Measurements from ENCODE around the gene HTT. TPM values are rescaled to one million over a fixed set of nuclear protein-coding genes. Genes with fewer than 3 reads are reported as not detected.
A peak's percentile ranks its signal among the peaks of the same experiment; 100 is the strongest.

HTT gene
- polyA plus RNA-seq, 1 donor from 2014 or later = 11.5 TPM

DNA sequence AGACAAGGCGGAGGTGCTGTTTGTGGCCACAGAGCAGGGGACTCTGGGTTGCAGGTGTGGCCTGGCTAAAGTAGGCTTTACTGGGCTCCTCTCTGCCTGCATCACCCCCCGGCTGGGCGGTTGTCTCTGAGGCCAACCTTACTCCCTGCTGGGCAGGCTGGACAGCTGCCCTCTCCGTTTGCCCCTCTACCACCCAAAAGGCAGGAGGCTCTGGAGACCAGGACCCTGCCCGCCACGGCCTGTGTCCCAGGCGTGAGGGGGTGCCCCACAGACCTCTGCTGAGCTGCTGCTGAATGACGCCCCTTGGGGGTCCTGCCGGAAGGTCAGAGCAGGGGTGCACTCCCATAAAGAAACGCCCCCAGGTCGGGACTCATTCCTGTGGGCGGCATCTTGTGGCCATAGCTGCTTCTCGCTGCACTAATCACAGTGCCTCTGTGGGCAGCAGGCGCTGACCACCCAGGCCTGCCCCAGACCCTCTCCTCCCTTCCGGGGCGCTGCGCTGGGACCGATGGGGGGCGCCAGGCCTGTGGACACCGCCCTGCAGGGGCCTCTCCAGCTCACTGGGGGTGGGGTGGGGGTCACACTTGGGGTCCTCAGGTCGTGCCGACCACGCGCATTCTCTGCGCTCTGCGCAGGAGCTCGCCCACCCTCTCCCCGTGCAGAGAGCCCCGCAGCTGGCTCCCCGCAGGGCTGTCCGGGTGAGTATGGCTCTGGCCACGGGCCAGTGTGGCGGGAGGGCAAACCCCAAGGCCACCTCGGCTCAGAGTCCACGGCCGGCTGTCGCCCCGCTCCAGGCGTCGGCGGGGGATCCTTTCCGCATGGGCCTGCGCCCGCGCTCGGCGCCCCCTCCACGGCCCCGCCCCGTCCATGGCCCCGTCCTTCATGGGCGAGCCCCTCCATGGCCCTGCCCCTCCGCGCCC, 1.1 kb upstream of the HTT start:
- H3K4me2 ChIP-seq (ENCODE audit: low read length) = no peak overlapping the region
- no peaks in the 10 kb centered on the region for H4K20me1 ChIP-seq (ENCODE audit: insufficient read depth)
- H3K27me3 ChIP-seq (ENCODE audit: insufficient read depth, low read depth, low read length) = no peaks in the 10 kb centered on the region
- no peaks in the 10 kb centered on the region for H3K9me3 ChIP-seq (ENCODE audit: low read length)
- TF ChIP-seq, protein P1, sequence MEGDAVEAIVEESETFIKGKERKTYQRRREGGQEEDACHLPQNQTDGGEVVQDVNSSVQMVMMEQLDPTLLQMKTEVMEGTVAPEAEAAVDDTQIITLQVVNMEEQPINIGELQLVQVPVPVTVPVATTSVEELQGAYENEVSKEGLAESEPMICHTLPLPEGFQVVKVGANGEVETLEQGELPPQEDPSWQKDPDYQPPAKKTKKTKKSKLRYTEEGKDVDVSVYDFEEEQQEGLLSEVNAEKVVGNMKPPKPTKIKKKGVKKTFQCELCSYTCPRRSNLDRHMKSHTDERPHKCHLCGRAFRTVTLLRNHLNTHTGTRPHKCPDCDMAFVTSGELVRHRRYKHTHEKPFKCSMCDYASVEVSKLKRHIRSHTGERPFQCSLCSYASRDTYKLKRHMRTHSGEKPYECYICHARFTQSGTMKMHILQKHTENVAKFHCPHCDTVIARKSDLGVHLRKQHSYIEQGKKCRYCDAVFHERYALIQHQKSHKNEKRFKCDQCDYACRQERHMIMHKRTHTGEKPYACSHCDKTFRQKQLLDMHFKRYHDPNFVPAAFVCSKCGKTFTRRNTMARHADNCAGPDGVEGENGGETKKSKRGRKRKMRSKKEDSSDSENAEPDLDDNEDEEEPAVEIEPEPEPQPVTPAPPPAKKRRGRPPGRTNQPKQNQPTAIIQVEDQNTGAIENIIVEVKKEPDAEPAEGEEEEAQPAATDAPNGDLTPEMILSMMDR (IDR thresholded peaks at IDR 0.05; ENCODE audit: poor library complexity, severe bottlenecking) = peak; percentile 22
- TF ChIP-seq RAD21 (conservative IDR thresholded peaks at IDR 0.05) (no peak), MXI1 (conservative IDR thresholded peaks at IDR 0.05; ENCODE audit: poor library complexity, severe bottlenecking) (no peak), POLR2AphosphoS5 (IDR thresholded peaks at IDR 0.05) (peak; percentile 33), EZH2 (IDR thresholded peaks at IDR 0.05; ENCODE audit: borderline replicate concordance, insufficient read depth, low read length, poor library complexity, severe bottlenecking) (no peak)
- TF ChIP-seq, protein P2, sequence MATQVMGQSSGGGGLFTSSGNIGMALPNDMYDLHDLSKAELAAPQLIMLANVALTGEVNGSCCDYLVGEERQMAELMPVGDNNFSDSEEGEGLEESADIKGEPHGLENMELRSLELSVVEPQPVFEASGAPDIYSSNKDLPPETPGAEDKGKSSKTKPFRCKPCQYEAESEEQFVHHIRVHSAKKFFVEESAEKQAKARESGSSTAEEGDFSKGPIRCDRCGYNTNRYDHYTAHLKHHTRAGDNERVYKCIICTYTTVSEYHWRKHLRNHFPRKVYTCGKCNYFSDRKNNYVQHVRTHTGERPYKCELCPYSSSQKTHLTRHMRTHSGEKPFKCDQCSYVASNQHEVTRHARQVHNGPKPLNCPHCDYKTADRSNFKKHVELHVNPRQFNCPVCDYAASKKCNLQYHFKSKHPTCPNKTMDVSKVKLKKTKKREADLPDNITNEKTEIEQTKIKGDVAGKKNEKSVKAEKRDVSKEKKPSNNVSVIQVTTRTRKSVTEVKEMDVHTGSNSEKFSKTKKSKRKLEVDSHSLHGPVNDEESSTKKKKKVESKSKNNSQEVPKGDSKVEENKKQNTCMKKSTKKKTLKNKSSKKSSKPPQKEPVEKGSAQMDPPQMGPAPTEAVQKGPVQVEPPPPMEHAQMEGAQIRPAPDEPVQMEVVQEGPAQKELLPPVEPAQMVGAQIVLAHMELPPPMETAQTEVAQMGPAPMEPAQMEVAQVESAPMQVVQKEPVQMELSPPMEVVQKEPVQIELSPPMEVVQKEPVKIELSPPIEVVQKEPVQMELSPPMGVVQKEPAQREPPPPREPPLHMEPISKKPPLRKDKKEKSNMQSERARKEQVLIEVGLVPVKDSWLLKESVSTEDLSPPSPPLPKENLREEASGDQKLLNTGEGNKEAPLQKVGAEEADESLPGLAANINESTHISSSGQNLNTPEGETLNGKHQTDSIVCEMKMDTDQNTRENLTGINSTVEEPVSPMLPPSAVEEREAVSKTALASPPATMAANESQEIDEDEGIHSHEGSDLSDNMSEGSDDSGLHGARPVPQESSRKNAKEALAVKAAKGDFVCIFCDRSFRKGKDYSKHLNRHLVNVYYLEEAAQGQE (IDR thresholded peaks at IDR 0.05; ENCODE audit: borderline replicate concordance) = no peak
- no peaks in the 10 kb centered on the region for H3K9me2 ChIP-seq (ENCODE audit: insufficient read depth, low read length)
- no peaks in the 10 kb centered on the region for H3K36me3 ChIP-seq (ENCODE audit: insufficient read depth, low read length)
- H3F3A ChIP-seq (ENCODE audit: insufficient read depth, low read length, poor library complexity, severe bottlenecking) = peaks cover 4% of the 10 kb centered on the region
- H2AFZ ChIP-seq (ENCODE audit: low read depth, low read length) = peak overlapping the region; percentile 56
- H3K4me3 ChIP-seq (ENCODE audit: low read length) = peak overlapping the region; percentile 89
- peak overlapping the region; percentile 67 for H3K9ac ChIP-seq (ENCODE audit: low read length)
- H3K79me2 ChIP-seq (replicated peaks; ENCODE audit: insufficient read depth, low read length) = peaks cover 29% of the 10 kb centered on the region
- H3K27ac ChIP-seq (ENCODE audit: low read length) = peak overlapping the region; percentile 47

DNA sequence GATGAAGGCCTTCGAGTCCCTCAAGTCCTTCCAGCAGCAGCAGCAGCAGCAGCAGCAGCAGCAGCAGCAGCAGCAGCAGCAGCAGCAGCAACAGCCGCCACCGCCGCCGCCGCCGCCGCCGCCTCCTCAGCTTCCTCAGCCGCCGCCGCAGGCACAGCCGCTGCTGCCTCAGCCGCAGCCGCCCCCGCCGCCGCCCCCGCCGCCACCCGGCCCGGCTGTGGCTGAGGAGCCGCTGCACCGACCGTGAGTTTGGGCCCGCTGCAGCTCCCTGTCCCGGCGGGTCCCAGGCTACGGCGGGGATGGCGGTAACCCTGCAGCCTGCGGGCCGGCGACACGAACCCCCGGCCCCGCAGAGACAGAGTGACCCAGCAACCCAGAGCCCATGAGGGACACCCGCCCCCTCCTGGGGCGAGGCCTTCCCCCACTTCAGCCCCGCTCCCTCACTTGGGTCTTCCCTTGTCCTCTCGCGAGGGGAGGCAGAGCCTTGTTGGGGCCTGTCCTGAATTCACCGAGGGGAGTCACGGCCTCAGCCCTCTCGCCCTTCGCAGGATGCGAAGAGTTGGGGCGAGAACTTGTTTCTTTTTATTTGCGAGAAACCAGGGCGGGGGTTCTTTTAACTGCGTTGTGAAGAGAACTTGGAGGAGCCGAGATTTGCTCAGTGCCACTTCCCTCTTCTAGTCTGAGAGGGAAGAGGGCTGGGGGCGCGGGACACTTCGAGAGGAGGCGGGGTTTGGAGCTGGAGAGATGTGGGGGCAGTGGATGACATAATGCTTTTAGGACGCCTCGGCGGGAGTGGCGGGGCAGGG, 568 bp downstream of the HTT start:
- H2AFZ ChIP-seq (ENCODE audit: low read depth, low read length) = peak overlapping the region; percentile 69
- H3K4me3 ChIP-seq (ENCODE audit: low read length) = peak overlapping the region; percentile 89
- H3K9me3 ChIP-seq (ENCODE audit: low read length) = no peaks in the 10 kb centered on the region
- H3K79me2 ChIP-seq (replicated peaks; ENCODE audit: insufficient read depth, low read length) = peaks cover 42% of the 10 kb centered on the region
- peaks cover 4% of the 10 kb centered on the region for H3F3A ChIP-seq (ENCODE audit: insufficient read depth, low read length, poor library complexity, severe bottlenecking)
- H3K9me2 ChIP-seq (ENCODE audit: insufficient read depth, low read length) = no peaks in the 10 kb centered on the region
- H3K9ac ChIP-seq (ENCODE audit: low read length) = peak overlapping the region; percentile 86
- peak overlapping the region; percentile 90 for H3K27ac ChIP-seq (ENCODE audit: low read length)
- no peaks in the 10 kb centered on the region for H3K27me3 ChIP-seq (ENCODE audit: insufficient read depth, low read depth, low read length)
- no peak for TF ChIP-seq SMC3 (conservative IDR thresholded peaks at IDR 0.05; ENCODE audit: poor library complexity)
- peak; percentile 67 for TF ChIP-seq POLR2AphosphoS5 (IDR thresholded peaks at IDR 0.05)
- TF ChIP-seq RAD21 (conservative IDR thresholded peaks at IDR 0.05) = no peak
- H4K20me1 ChIP-seq (ENCODE audit: insufficient read depth) = no peaks in the 10 kb centered on the region
- H3K36me3 ChIP-seq (ENCODE audit: insufficient read depth, low read length) = no peaks in the 10 kb centered on the region
- H3K4me2 ChIP-seq (ENCODE audit: low read length) = peak overlapping the region; percentile 98
